Measurements from ENCODE around the gene NOL8. TPM values are rescaled to one million over a fixed set of nuclear protein-coding genes. Genes with fewer than 3 reads are reported as not detected.

NOL8 gene
- total RNA-seq, 1 donor from 2014 or later, result 15.7 TPM

Small RNA genes lying within 50 kb of the gene (small RNA-seq; reads per million reads assigned to genes)
- gene MIR3651 (not detected), gene SNORA84 (0.09 reads per million)

Other genes starting within 250 kb of the NOL8 start
- gene SPTLC1, start 209.9 kb downstream of the NOL8 start, total RNA-seq, result 73.1 TPM
- 125 TPM for gene IARS1, start 31.7 kb downstream of the NOL8 start, total RNA-seq
- 15.7 TPM for gene CENPP, start 603 bp upstream of the NOL8 start, total RNA-seq
- 153 TPM for gene OGN, start 79.2 kb upstream of the NOL8 start, total RNA-seq
- 4.7 TPM for gene OMD, start 99.1 kb upstream of the NOL8 start, total RNA-seq
- 213 TPM for gene ASPN, start 157.2 kb upstream of the NOL8 start, total RNA-seq
- gene ECM2, start 210.6 kb upstream of the NOL8 start, total RNA-seq, result 28.7 TPM